HepG2 (cell line): Measurements from ENCODE around the gene PTEN. TPM values are rescaled to one million over a fixed set of nuclear protein-coding genes. Genes with fewer than 3 reads are reported as not detected.
A peak's percentile ranks its signal among the peaks of the same experiment; 100 is the strongest.

Experiments used
- ATAC-seq: fragments of 200-7000 bp; cut with Tn5 transposase; 3 replicates; pipeline ENCODE4 v1.9.1; 2020; ENCODE audit warnings: mild to moderate bottlenecking, moderate library complexity
- BruUV-seq: library from RNA; stranded (reverse); fragments of 400-500 nt; replicated peaks from 2 replicates; lab custom pipeline; 2021; lab: Mats Ljungman, UMichigan
- CTCF ChIA-PET: fragments of 300-600 bp; formaldehyde crosslinking; extraction: SDS; loops from one replicate; lab custom pipeline; 2021; ENCODE audit warnings: low total read pairs, inconsistent platforms, low intra/inter-chr PET ratio; lab: Yijun Ruan, JAX
- POLR2A ChIA-PET: fragments of 350-600 bp; sonication (Branson Sonifier 250); formaldehyde crosslinking; loops from one replicate; lab custom pipeline; 2020; ENCODE audit warnings: antibody characterized with exemption, inconsistent platforms; lab: Yijun Ruan, JAX
- DNase-seq: peaks from one replicate; pipeline ENCODE4 v3.0.0-alpha.2; 2015; ENCODE audit warnings: low spot score
- FAIRE-seq: peaks from 3 replicates; lab custom pipeline; 2011; peaks lifted over from hg19 to GRCh38; lab: Jason Lieb, UNC
- H2AFZ ChIP-seq: one replicate; pipeline ENCODE4 v1.6.1; 2011; ENCODE audit warnings: low read length, inconsistent platforms
- H3K27ac ChIP-seq: fragments of 300-600 bp; 3 replicates; pipeline ENCODE4 v1.8.0; 2011; ENCODE audit warnings: mixed run types, mild to moderate bottlenecking, mixed read lengths, low read length, inconsistent platforms; ENCODE audit not compliant: insufficient read depth; ENCODE audit errors: extremely low read length
- H3K27me3 ChIP-seq, 2 experiments: fragments of 200-600 bp in 1 of 2; 2 replicates in 1 of 2; 3 replicates in 1 of 2; pipeline versions ENCODE4 v1.6.0 to v1.8.0; 2011; ENCODE audit warnings: low read length in 2 of 2, mild to moderate bottlenecking in 2 of 2, moderate library complexity in 2 of 2, inconsistent platforms in 1 of 2; ENCODE audit not compliant: insufficient read depth in 2 of 2, control insufficient read depth in 1 of 2
- H3K36me3 ChIP-seq, 2 experiments: fragments of 200-600 bp in 1 of 2; replicated peaks in 1 of 2; 2 replicates in 1 of 2; 3 replicates in 1 of 2; pipeline versions ENCODE4 v1.5.1 to v1.8.0; 2011; ENCODE audit warnings: low read length in 2 of 2, inconsistent platforms in 1 of 2; ENCODE audit not compliant: insufficient read depth in 2 of 2, control insufficient read depth in 1 of 2
- H3K4me1 ChIP-seq: 2 replicates; pipeline ENCODE4 v1.5.1; 2012; ENCODE audit warnings: low read length, inconsistent platforms; ENCODE audit not compliant: insufficient read depth
- H3K4me2 ChIP-seq: 2 replicates; pipeline ENCODE4 v1.6.0; 2011; ENCODE audit warnings: low read depth, low read length, inconsistent platforms
- H3K4me3 ChIP-seq, 3 experiments: fragments of 200-600 bp in 1 of 3; sonication (generic), shearing (Covaris generic) in 1 of 3; replicated peaks in 1 of 3; 2 replicates each; pipeline ENCODE4 v1.5.1; 2011 to 2016; ENCODE audit warnings: low read length in 3 of 3, inconsistent platforms in 2 of 3, low read depth in 2 of 3, mild to moderate bottlenecking in 2 of 3, control low read depth in 1 of 3, mixed read lengths in 1 of 3; ENCODE audit not compliant: insufficient read depth in 1 of 3
- H3K79me2 ChIP-seq: one replicate; pipeline ENCODE4 v1.6.1; 2011; ENCODE audit warnings: low read length, inconsistent platforms; ENCODE audit not compliant: insufficient read depth
- H3K9ac ChIP-seq: 2 replicates; pipeline ENCODE4 v1.6.0; 2011; ENCODE audit warnings: mild to moderate bottlenecking, low read depth, low read length, inconsistent platforms; ENCODE audit not compliant: insufficient read depth
- H3K9me3 ChIP-seq: 2 replicates; pipeline ENCODE4 v1.5.1; 2012; ENCODE audit warnings: mild to moderate bottlenecking, low read length
- H4K20me1 ChIP-seq: 2 replicates; pipeline ENCODE4 v1.6.0; 2011; ENCODE audit warnings: inconsistent platforms, mild to moderate bottlenecking, low read length, moderate library complexity; ENCODE audit not compliant: insufficient read depth
- CEBPB ChIP-seq: IDR thresholded peaks from 2 replicates; pipeline ENCODE4 v1.6.1; 2011; ENCODE audit warnings: low read depth, low read length, improper control_type of control experiment, borderline replicate concordance
- CENPBD1 ChIP-seq: sonication (generic); formaldehyde crosslinking; IDR thresholded peaks from 2 replicates; pipeline ENCODE4 v1.8.0; 2022; ENCODE audit warnings: missing genetic modification reagents, low read depth, mild to moderate bottlenecking, borderline replicate concordance
- DNMT1 ChIP-seq: sonication (generic); formaldehyde crosslinking; IDR thresholded peaks from 2 replicates; pipeline ENCODE4 v1.5.1; 2020; ENCODE audit warnings: mild to moderate bottlenecking, missing genetic modification reagents
- FOXO1 ChIP-seq: sonication (generic); formaldehyde crosslinking; IDR thresholded peaks from 2 replicates; pipeline ENCODE4 v1.4.0; 2020; ENCODE audit warnings: missing genetic modification reagents
- GZF1 ChIP-seq: sonication (generic); formaldehyde crosslinking; IDR thresholded peaks from 2 replicates; pipeline ENCODE4 v1.5.1; 2020; ENCODE audit warnings: mild to moderate bottlenecking, missing genetic modification reagents
- MAFF ChIP-seq: IDR thresholded peaks from 2 replicates; pipeline ENCODE4 v1.6.1; 2011; ENCODE audit warnings: low read depth, low read length, improper control_type of control experiment
- MAFK ChIP-seq, 2 experiments: IDR thresholded peaks in 1 of 2; conservative IDR thresholded peaks in 1 of 2; 2 replicates each; pipeline ENCODE4 v1.6.1; 2011; ENCODE audit warnings: improper control_type of control experiment in 2 of 2, low read length in 2 of 2
- RNF2 ChIP-seq: fragments of 450-650 bp; conservative IDR thresholded peaks from 2 replicates; pipeline ENCODE4 v1.6.1; 2016; ENCODE audit warnings: low read depth
- WGBS: methylation state at CpG from one replicate; pipeline ENCODE4 v1.1.6; 2017; ENCODE audit warnings: low lambda C conversion rate; 5-methylcytosine and 5-hydroxymethylcytosine counted together
- in situ Hi-C: cut with HindIII; loops from 2 replicates; pipeline ENCODE4 v1.10.0; 2017; ENCODE audit warnings: low pct_unique_long_range_greater_than_20kb; ENCODE audit not compliant: extremely low pct_ligation_motif_present
- intact Hi-C: fragments of 100-400 bp; cut with micrococcal nuclease; formaldehyde crosslinking; loops from one replicate; pipeline ENCODE4 v1.10.0; 2022; ENCODE audit not compliant: unreplicated experiment
- polyA plus RNA-seq, 8 experiments: library from polyadenylated mRNA; depleted of rRNA in 3 of 8; stranded (reverse) in 7 of 8; unstranded in 1 of 8; fragments of >200 nt; fragmentation: Illumina TruSeq in 4 of 8; extraction: Trizol in 4 of 8; gene quantifications; 2 replicates each; pipeline versions ENCODE4 v1.2.1 to v1.2.3, GENCODE V29; 2011 to 2016; ENCODE audit warnings: low read depth in 4 of 8, missing spikeins in 1 of 8, mixed read lengths in 1 of 8; ENCODE audit not compliant: insufficient read depth in 1 of 8
- total RNA-seq, 5 experiments: library from RNA; depleted of rRNA; stranded (reverse); fragments of >200 nt; fragmentation: Illumina TruSeq; extraction: Trizol; gene quantifications; 2 replicates each; pipeline ENCODE4 v1.2.3, GENCODE V29; 2016; ENCODE audit warnings: low read depth in 1 of 5

The PTEN gene
- total and polyA plus RNA-seq, 2 of the 13 experiments (the other 11 are each of a cell fraction or from before 2014, with no cell fraction given): 30.3 to 61.3 TPM

- ATAC-seq: no peak
- intact Hi-C loops: no loop called here
- Histone ChIP-seq H3K9ac (no peak overlapping the region), H3K27me3 (no peaks in the 10 kb centered on the region), H3K4me1 (peaks cover 21% of the 10 kb centered on the region), H3K36me3 (peaks cover 0 to 3% of the 10 kb centered on the region in 2 experiments; a peak in 1 of 5 replicates), H3K27ac (no peak overlapping the region), H3K79me2 (peaks cover 60% of the 10 kb centered on the region), H3K9me3 (no peaks in the 10 kb centered on the region), H3K4me3 (no peak overlapping the region), H2AFZ (no peak overlapping the region), H3K4me2 (no peak overlapping the region), H4K20me1 (peaks cover 14% of the 10 kb centered on the region; the same call in 1 of the 2 replicates)
- in situ Hi-C loops: no loop called here
- 87% methylated on average over 4 of the region's 4 CpGs for WGBS
- no TSS peak for BruUV-seq
- TF ChIP-seq CEBPB (peak; percentile 43; the same call in 1 of the 2 replicates), DNMT1 (CRISPR knock-in tag) (no peak)
- no peak for FAIRE-seq
- no peak for DNase-seq
- CTCF ChIA-PET: no interaction called here
- POLR2A ChIA-PET: interaction anchor here (6.6 kb wide), 1 partner anchor 14 kb away, joined by 26 read pairs; the partner anchor contains the start of genes KLLN and PTEN
Observed at GRCh38 chr10:87875929-87876571, 12.6 kb downstream of the PTEN start.

GRCh38 chr10:87878664-87879459, 15.4 kb downstream of the PTEN start:
- in situ Hi-C loops (no loop called here), intact Hi-C loops (no loop called here)
- Histone ChIP-seq H3K27ac (no peak overlapping the region), H3K79me2 (peaks cover 41% of the 10 kb centered on the region), H3K27me3 (no peaks in the 10 kb centered on the region), H3K9ac (no peak overlapping the region), H3K36me3 (0 out of 5 replicates have a peak, but pooled peaks cover 0 to 3% of the 10 kb centered on the region in 2 experiments), H3K9me3 (no peaks in the 10 kb centered on the region), H3K4me1 (peaks cover 4% of the 10 kb centered on the region), H3K4me2 (no peak overlapping the region), H4K20me1 (peaks cover 5% of the 10 kb centered on the region; the same call in 1 of the 2 replicates), H3K4me3 (no peak overlapping the region), H2AFZ (no peak overlapping the region)
- ChIA-PET CTCF (no interaction called here), POLR2A (interaction anchor here (1.2 kb wide), 1 partner anchor 17 kb away, joined by 3 read pairs; no protein-coding TSS in a partner anchor)
- TF ChIP-seq RNF2 (no peak), FOXO1 (CRISPR knock-in tag) (no peak), MAFF (peak; percentile 87), CENPBD1 (CRISPR knock-in tag) (no peak), GZF1 (CRISPR knock-in tag) (no peak), MAFK (conservative IDR thresholded peaks at IDR 0.05 in 1 of 2, IDR thresholded peaks at IDR 0.05 in 1 of 2; ENCODE audit: low read length in 2 of 2) (peak; percentile 74 to 89)
- no TSS peak for BruUV-seq
- 95% methylated on average over 9 of the region's 9 CpGs for WGBS
- no peak for ATAC-seq
- DNase-seq: no peak
- FAIRE-seq: no peak
